Medulla oblongata (tissue), 1 donor: ENCODE measurements around the gene GABARAPL2.
"Not testable (repeated sequence)": the region's sequence is repeated elsewhere in the genome, so short reads cannot be mapped to it uniquely, and the experiment has no call there.

Source experiments
- DNase-seq: peaks from one replicate; pipeline ENCODE4 v3.0.0-alpha.2; 2015; ENCODE audit errors: extremely low spot score

GABARAPL2 gene

DNA sequence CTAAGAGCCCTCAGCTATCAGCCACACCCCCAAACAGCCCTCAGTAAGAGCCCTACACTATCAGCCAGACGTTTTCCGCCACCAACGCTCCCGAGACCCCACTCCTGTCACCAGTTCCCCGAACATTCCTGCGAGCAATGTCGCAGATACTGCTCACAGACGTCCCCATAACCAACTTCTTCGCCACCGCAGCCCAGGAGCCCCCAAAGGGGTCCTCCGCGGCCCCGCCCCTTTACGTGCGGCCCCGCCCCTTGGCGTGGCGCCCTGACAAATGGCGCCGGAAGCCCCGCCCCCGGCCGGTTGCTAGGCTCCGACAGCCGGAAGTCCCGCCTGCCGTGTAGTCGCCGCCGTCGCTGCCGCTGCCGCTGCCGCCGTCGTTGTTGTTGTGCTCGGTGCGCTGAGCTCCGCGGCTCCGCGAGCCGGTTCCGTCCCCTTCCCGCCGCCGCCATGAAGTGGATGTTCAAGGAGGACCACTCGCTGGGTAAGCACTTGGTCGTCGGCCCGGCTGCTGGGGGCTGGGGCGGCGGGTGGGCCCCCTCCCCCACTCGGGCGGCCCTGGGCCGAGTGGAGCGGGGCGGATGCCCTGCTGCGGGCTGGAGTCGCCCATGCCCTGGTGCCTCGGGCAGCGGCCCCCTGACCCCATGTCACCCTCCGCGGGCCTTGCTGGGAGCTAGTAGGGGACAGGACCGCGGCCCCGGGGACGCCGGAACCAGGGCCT lies at the start of gene GABARAPL2:
GABARAPL2 (plus strand) TSS at position 340 of the 718 bp plus-strand sequence; CDS start at position 448, 108 bp downstream.
- peak; percentile 88 for DNase-seq

DNA sequence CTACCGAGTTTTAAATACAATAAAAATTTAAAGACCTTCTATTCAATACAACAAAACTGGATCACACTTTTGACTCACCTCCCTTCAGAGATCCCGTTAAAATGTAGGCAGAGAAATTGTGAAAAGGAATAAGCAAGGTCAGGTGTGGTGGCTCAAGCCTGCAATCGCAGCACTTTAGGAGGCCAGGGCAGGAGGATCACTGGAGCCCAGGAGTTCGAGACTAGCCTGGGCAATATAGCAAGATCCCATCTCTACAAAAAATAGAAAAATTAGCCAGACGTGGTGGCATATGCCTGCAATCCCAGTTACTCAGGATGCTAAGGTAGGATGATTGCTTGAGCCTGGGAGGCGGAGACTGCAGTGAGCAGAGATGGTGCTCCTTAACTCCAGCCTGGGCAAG lies 47.0 kb upstream of the GABARAPL2 start:
- DNase-seq = no peak

DNA sequence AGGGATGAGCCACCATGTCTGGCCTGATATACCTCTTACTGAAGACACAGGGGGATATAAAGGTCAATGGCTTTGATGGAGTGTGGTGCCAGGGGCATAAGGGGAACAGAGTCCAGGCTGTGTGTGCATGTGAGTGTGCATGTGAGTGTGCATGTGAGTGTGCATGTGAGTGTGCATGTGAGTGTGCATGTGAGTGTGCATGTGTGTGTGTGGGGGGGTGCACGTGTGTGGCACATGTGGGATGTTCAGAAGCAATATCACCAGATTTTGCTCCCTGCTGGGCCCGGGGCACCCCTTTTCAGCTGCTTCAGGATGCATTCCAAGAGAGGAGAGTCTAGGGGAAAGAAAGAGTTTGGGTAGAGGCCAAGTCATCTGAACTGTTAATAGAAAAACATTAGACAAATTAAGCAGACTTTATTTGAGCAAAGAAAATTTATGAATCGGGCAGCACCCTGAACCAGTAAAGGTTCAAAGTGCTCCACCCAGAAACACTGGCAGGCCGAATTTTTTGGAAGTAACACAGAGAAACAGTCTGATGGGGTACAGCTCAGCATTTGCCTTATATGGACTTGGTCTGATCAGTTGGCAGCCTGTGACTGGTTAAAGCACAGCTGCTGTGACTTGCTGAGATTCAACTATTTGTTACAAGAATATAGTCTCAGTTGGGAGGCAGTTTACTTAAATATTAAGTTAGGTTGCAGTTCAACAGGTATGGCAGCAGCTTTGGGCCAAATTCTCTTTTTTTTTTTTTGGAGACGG lies 40.0 kb upstream of the GABARAPL2 start:
- no peak for DNase-seq

DNA sequence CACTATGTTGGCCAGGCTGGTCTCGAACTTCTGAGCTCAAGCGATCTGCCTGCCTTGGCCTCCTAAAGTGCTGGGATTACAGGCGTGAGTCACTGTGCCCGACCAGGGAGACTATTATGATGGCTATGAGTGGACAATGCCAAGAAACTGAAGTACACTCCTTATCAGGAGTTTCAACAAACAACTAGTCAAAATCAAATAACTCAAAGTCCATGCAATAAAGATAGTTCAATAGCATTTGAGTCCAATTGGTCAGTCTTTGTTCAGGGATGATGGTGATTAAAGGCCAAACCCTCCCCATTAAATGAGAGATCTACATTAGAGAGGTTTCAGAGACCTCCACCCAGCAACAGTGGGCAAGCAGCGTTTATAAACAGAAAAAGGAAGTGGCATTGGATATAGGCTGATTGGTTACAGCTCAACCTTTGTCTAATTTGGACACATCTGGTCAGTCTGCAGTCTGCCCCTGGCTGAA lies 38.3 kb upstream of the GABARAPL2 start:
- no peak for DNase-seq

GRCh38 chr16:75529056-75529905 lies 36.9 kb upstream of the GABARAPL2 start:
- no peak for DNase-seq

DNA sequence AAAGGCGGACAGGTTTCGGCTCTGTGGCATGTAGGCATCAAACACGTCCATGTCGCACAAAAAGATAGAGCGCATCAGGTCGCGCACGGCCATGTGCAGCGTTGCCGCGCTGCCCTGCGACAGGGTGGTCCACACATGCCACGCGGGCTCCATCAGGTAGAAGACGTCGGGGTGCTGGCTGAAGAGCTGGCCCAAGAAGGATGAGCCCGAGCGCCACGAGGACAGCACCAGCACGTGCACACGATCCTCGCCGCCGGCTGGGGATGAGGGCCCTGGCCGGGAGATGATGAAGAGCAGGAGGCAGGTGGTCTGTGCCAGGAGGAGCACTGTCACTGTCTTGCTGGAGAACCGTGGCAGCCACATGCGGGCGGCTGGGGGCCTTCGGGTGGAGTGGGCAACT lies 36.2 kb upstream of the GABARAPL2 start:
- DNase-seq = no peak

DNA sequence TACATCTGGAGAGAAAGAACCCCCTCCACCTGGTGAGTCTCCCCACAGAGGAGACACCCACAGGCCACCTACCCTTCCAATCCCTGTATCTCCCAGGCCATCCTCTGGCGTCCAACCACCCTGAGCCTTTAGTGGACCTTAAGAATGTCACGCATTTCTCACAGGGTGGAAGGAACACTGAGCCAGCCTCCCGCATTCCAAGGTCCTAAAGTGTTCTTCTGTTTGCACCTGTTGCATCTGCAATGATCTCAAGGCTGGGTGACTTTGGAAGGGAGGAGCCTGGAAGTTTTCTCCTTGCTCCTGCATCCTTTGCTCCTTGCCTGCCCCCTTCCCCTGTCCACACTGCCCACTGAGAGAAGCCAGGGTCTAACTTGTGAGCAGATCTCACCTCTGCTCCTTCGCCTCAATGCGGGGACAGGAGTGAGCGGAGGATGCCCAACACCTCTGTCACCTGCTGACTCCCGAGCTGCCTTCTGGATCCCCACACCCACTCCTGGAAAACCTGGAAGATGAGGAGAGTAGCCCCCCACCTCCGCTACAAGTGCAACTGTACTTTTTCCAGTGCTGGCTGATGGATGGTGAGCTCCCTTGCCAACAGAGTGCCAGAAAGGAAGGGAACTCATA lies 33.9 kb upstream of the GABARAPL2 start:
- DNase-seq = no peak

- DNase-seq = no peak
Observed at GRCh38 chr16:75532791-75533190, 33.4 kb upstream of the GABARAPL2 start.

DNA sequence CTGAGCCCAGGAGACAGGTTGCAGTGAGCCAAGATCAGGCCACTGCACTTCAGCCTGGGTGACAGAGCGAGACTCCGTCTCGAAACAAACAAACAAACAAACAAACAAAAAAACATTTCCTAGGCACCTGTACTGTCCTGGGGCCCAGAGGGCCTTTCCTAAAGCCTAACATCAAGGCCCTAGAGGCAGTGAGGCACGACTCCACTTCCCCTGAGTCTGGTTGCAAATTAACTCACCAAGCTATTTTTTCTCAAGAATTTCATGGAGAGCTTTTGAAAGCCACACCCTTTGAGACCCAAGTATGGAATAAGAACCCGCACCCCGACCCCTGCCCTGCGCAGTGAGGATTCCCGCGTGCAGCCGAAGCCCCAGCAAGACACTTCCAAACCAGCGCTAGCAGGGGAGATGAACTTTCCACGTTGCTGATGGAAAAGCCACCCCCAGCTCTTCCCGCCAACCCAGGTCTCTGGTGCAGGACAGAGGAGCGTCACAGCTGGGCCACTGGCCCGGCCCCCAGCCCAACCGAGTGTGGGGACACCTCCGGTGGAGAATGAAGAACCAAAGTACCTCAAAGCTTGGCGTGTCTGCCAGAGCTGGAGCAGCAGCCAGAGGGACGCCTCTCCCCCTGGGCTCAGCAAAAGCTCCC lies 31.5 kb upstream of the GABARAPL2 start:
- DNase-seq = no peak

DNA sequence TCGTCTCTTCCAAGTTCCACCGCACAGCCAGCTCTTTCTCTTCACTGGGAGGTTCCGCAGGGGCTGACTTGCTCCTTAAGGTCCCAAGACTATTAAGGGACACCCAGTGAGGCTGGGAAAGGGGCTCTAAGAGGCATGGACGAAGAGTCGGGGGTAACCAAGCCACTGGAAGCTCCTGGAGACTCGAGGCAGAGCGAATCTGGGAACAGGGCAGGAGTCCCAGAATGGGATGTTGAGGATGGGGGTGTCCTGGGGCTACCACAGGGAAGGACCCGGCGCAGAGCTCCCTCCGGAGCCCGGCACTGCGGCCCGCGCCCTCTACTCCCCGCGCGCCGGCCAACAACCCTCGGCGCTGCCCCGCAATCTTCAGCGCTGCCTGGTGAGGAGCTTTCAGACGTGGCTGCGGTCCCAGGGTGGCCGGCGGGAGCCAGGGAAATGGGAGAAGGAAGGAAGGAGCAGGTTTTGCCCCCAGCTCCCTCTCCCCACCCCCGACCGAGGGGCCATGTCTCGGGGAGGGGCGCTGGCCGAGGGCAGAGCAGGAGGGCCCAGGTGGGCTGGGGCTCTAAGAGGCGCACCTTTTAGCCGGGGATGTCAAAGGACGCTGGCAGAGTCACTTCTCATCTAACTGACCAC lies 30.9 kb upstream of the GABARAPL2 start:
- DNase-seq = no peak

GRCh38 chr16:75535901-75536300 lies 30.3 kb upstream of the GABARAPL2 start, which contains the start of gene CHST5:
TSS of gene CHST5 (minus strand) at chr16:75536108. CDS start at chr16:75530384, 5,724 bp downstream.
- DNase-seq = no peak

- no peak for DNase-seq
Observed at GRCh38 chr16:75537776-75538175, 28.4 kb upstream of the GABARAPL2 start.

- peak; percentile 54 for DNase-seq
Observed at GRCh38 chr16:75538882-75539565, 27.2 kb upstream of the GABARAPL2 start.

- no peak for DNase-seq
Observed at GRCh38 chr16:75541236-75541635, 24.9 kb upstream of the GABARAPL2 start.

GRCh38 chr16:75542462-75542861 lies 23.7 kb upstream of the GABARAPL2 start:
- not testable (repeated sequence) for DNase-seq

GRCh38 chr16:75545879-75546278 lies 20.3 kb upstream of the GABARAPL2 start:
- peak; percentile 61 for DNase-seq

- no peak for DNase-seq
Observed at GRCh38 chr16:75546293-75546692, 19.9 kb upstream of the GABARAPL2 start.

GRCh38 chr16:75548456-75548855 lies 17.7 kb upstream of the GABARAPL2 start:
- not testable (repeated sequence) for DNase-seq

GRCh38 chr16:75550211-75550662 lies 15.9 kb upstream of the GABARAPL2 start:
- peak; percentile 93 for DNase-seq

- peak; percentile 66 for DNase-seq
Observed at GRCh38 chr16:75552951-75553350, 13.2 kb upstream of the GABARAPL2 start.
